ENCODE results near the gene AKIRIN1.
"Not testable (repeated sequence)": the region's sequence is repeated elsewhere in the genome, so short reads cannot be mapped to it uniquely, and the experiment has no call there.

AKIRIN1 gene

GRCh38 chr1:39046613-39047210 is 55.6 kb downstream of the AKIRIN1 start:
- DNase-seq: no peak

GRCh38 chr1:39047374-39048229 is 56.5 kb downstream of the AKIRIN1 start:
- no peak for DNase-seq

GRCh38 chr1:39048745-39049370 is 57.8 kb downstream of the AKIRIN1 start:
- no peak for DNase-seq

GRCh38 chr1:39050001-39050400 is 58.9 kb downstream of the AKIRIN1 start:
- DNase-seq: no peak

- not testable (repeated sequence) for DNase-seq
These were observed 60.2 kb downstream of the AKIRIN1 start for GRCh38 chr1:39051193-39051850.

- DNase-seq: no peak
These were observed 60.9 kb downstream of the AKIRIN1 start for GRCh38 chr1:39051956-39052355.

GRCh38 chr1:39055213-39055710 is 64.2 kb downstream of the AKIRIN1 start:
- DNase-seq: not testable (repeated sequence)
